Testis (tissue), 2 donors: ENCODE measurements around the gene CABP1.

Experiments
- CTCF ChIP-seq, 3 experiments: fragments of 450-650 bp in 2 of 3; fragments of 200-600 bp in 1 of 3; sonication (generic) in 1 of 3; IDR thresholded peaks; one replicate each; pipeline ENCODE4 v1.5.1; 2016 to 2019; ENCODE audit warnings: antibody characterized with exemption in 3 of 3, mild to moderate bottlenecking in 2 of 3, moderate library complexity in 1 of 3
- POLR2A ChIP-seq: fragments of 450-650 bp; IDR thresholded peaks from one replicate; pipeline ENCODE4 v1.6.1; 2017; ENCODE audit warnings: antibody characterized with exemption, mild to moderate bottlenecking, moderate library complexity

GRCh38 chr12:120652656-120653435 lies 12.4 kb downstream of the CABP1 start:
- TF ChIP-seq CTCF (IDR thresholded peaks at IDR 0.05), result no peak
- TF ChIP-seq POLR2A, result no peak
